ENCODE results near the gene MAN2A2. TPM values are rescaled to one million over a fixed set of nuclear protein-coding genes. Genes with fewer than 3 reads are reported as not detected.

Gene MAN2A2
- total RNA-seq, 4 donors from 2014 or later: 46.8 to 109 (median 86.4) TPM

DNA sequence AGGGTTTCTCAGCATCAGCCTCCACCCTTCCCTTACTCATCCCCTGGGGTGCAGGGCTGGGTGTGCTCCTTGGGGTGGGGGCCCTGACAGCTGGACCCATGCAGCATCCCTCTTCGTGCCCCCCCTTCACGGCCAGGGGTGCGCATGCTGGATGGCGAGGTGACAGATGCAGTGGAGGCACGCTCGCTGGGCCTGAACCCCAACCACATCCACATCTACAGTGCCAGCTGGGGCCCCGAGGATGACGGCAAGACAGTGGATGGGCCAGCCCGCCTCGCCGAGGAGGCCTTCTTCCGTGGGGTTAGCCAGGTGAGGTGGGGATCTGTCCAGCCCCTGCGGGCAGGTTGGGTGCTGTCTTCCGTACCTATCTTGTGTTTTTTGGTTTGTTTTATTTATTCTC lies 25.1 kb upstream of the MAN2A2 start:
- no peaks in the 10 kb centered on the region for H3K27me3 ChIP-seq
- in situ Hi-C loops (cut with MboI; ENCODE audit: low pct_ligation_motif_present in 1 of 4, low pct_unique_long_range_greater_than_20kb in 1 of 4, low sequenced_read_pairs in 3 of 4): loop anchor here in 2 of 4 donors (25.0 kb wide), 2 partner anchors 216 to 566 kb away; no protein-coding TSS in a partner anchor
- 93% methylated on average over 3 to 14 of the region's 14 CpGs for WGBS, 2 donors (ENCODE audit: low coverage in 1 of 2)

DNA sequence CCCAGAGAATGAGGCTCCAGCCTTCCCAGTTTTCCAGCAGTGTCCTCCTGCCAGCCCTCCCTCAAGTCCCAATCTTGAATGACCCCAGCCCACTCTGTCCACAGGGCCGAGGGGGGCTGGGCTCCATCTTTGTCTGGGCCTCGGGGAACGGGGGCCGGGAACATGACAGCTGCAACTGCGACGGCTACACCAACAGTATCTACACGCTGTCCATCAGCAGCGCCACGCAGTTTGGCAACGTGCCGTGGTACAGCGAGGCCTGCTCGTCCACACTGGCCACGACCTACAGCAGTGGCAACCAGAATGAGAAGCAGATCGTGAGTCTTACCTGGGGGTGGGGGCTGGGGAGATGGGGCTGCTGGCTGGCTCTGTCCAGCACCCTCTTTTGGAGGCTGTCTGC lies 24.4 kb upstream of the MAN2A2 start:
- TF ChIP-seq EP300 (IDR thresholded peaks at IDR 0.05; ENCODE audit: low read depth) (no peak), POLR2AphosphoS5 (IDR thresholded peaks at IDR 0.05) (no peak)
- TF ChIP-seq, protein P1, sequence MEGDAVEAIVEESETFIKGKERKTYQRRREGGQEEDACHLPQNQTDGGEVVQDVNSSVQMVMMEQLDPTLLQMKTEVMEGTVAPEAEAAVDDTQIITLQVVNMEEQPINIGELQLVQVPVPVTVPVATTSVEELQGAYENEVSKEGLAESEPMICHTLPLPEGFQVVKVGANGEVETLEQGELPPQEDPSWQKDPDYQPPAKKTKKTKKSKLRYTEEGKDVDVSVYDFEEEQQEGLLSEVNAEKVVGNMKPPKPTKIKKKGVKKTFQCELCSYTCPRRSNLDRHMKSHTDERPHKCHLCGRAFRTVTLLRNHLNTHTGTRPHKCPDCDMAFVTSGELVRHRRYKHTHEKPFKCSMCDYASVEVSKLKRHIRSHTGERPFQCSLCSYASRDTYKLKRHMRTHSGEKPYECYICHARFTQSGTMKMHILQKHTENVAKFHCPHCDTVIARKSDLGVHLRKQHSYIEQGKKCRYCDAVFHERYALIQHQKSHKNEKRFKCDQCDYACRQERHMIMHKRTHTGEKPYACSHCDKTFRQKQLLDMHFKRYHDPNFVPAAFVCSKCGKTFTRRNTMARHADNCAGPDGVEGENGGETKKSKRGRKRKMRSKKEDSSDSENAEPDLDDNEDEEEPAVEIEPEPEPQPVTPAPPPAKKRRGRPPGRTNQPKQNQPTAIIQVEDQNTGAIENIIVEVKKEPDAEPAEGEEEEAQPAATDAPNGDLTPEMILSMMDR (IDR thresholded peaks at IDR 0.05): no peak
- 95% methylated on average over 15 of the region's 15 CpGs; no CpG with 5 or more reads in 1 of the 2 donors for WGBS, 2 donors (ENCODE audit: low coverage in 1 of 2)
- peaks cover 0 to 38% (median 17%) of the 10 kb centered on the region in 4 donors for H3K36me3 ChIP-seq

More for the DNA sequence above, 25.1 kb upstream of the MAN2A2 start:
- no peaks in the 10 kb centered on the region for H3K9me3 ChIP-seq
- intact Hi-C loops (cut with DNase I; ENCODE audit: low total_unique reads): no loop called here
- peaks cover 0 to 38% (median 17%) of the 10 kb centered on the region in 4 donors for H3K36me3 ChIP-seq
- H3K4me3 ChIP-seq: no peak overlapping the region
- H3K4me1 ChIP-seq: peaks cover 14 to 16% (median 15%) of the 10 kb centered on the region in 4 donors
- no peak overlapping the region for H3K27ac ChIP-seq
- TF ChIP-seq EP300 (IDR thresholded peaks at IDR 0.05; ENCODE audit: low read depth): no peak
- no peak for DNase-seq

DNA sequence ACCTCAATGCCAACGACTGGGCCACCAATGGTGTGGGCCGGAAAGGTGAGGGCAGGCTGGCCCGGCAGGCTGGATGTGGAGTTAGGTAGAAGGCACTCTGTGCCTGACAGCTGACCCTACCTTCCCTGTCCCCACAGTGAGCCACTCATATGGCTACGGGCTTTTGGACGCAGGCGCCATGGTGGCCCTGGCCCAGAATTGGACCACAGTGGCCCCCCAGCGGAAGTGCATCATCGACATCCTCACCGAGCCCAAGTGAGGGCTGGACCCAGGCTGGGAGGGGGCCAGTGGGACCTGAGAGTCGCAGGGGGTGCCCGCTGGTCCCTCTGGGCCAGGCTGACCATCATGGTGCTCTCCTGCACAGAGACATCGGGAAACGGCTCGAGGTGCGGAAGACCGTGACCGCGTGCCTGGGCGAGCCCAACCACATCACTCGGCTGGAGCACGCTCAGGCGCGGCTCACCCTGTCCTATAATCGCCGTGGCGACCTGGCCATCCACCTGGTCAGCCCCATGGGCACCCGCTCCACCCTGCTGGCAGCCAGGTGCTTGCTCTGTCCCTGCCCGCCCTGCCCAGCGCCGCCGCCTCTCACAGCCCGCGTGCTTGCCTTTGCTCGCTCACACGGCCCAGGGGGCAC lies 23.3 kb upstream of the MAN2A2 start:
- Histone ChIP-seq H3K4me1 (peaks cover 3 to 20% (median 16%) of the 10 kb centered on the region in 4 donors), H3K27ac (no peak overlapping the region), H3K9me3 (no peaks in the 10 kb centered on the region), H3K4me3 (no peak overlapping the region), H3K36me3 (peaks cover 0 to 38% (median 17%) of the 10 kb centered on the region in 4 donors), H3K27me3 (no peaks in the 10 kb centered on the region)
- intact Hi-C loops (cut with DNase I; ENCODE audit: low total_unique reads) (loop anchor here (10.0 kb wide), 1 partner anchor 165 kb away; the partner anchor contains the start of gene BLM), in situ Hi-C loops (cut with MboI; ENCODE audit: low pct_ligation_motif_present in 1 of 4, low pct_unique_long_range_greater_than_20kb in 1 of 4, low sequenced_read_pairs in 3 of 4) (loop anchor here in 3 of 4 donors (10.0 to 25.0 kb wide), 3 partner anchors 218 to 568 kb away; no protein-coding TSS in a partner anchor)
- DNase-seq: no peak
- WGBS, 2 donors (ENCODE audit: low coverage in 1 of 2): 96% methylated on average over 35 of the region's 35 CpGs; no CpG with 5 or more reads in 1 of the 2 donors
- TF ChIP-seq EP300 (IDR thresholded peaks at IDR 0.05; ENCODE audit: low read depth) (no peak), POLR2AphosphoS5 (IDR thresholded peaks at IDR 0.05) (no peak), POLR2A (IDR thresholded peaks at IDR 0.05) (no peak)
- TF ChIP-seq, protein P1 (IDR thresholded peaks at IDR 0.05): no peak

More for the DNA sequence above, 24.4 kb upstream of the MAN2A2 start:
- peaks cover 8 to 16% (median 12%) of the 10 kb centered on the region in 4 donors for H3K4me1 ChIP-seq
- no peak overlapping the region for H3K4me3 ChIP-seq
- in situ Hi-C loops (cut with MboI; ENCODE audit: low pct_ligation_motif_present in 1 of 4, low pct_unique_long_range_greater_than_20kb in 1 of 4, low sequenced_read_pairs in 3 of 4) (loop anchor here in 2 of 4 donors (25.0 kb wide), 2 partner anchors 216 to 566 kb away; no protein-coding TSS in a partner anchor), intact Hi-C loops (cut with DNase I; ENCODE audit: low total_unique reads) (no loop called here)
- H3K9me3 ChIP-seq: no peaks in the 10 kb centered on the region
- H3K27me3 ChIP-seq: no peaks in the 10 kb centered on the region
- no peak for DNase-seq
- H3K27ac ChIP-seq: no peak overlapping the region

DNA sequence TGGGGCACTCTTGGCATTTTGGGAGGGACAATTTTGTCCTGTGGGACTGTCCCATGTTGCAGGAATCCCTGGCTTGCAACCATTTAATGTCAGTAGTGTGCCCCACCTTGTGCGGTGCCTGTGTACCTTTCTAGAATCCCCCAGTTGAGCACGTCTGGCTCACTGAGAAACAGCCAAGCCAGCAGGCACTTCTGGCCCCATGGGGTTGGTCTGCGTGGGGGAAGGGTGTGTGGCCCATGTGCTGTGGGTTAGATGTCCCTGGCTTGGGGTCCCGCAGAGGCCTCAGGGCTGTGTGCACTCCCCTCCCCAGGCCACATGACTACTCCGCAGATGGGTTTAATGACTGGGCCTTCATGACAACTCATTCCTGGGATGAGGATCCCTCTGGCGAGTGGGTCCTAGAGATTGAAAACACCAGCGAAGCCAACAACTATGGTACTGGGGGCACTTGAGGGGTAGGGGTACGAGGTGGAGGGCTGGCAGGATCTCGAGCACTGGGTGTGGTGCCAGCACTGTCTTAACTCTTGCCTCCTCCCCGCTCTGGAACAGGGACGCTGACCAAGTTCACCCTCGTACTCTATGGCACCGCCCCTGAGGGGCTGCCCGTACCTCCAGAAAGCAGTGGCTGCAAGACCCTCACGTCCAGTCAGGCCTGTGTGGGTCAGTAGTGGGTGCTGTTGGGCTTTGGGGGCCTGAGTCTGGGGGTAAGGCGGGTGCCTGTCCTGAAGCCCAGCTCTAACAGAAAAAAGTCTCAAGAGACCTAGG lies 22.5 kb upstream of the MAN2A2 start:
- WGBS, 2 donors (ENCODE audit: low coverage in 1 of 2): 86% methylated on average over 16 of the region's 16 CpGs; no CpG with 5 or more reads in 1 of the 2 donors
- no peak overlapping the region for H3K4me3 ChIP-seq
- in situ Hi-C loops (cut with MboI; ENCODE audit: low pct_ligation_motif_present in 1 of 4, low pct_unique_long_range_greater_than_20kb in 1 of 4, low sequenced_read_pairs in 3 of 4) (loop anchor here in 3 of 4 donors (10.0 to 25.0 kb wide), 3 partner anchors 218 to 568 kb away; no protein-coding TSS in a partner anchor), intact Hi-C loops (cut with DNase I; ENCODE audit: low total_unique reads) (loop anchor here (10.0 kb wide), 1 partner anchor 166 kb away; the partner anchor contains the start of gene BLM)
- no peak overlapping the region for H3K27ac ChIP-seq
- no peaks in the 10 kb centered on the region for H3K27me3 ChIP-seq
- TF ChIP-seq POLR2AphosphoS5 (IDR thresholded peaks at IDR 0.05) (no peak), EP300 (IDR thresholded peaks at IDR 0.05; ENCODE audit: low read depth) (no peak), POLR2A (IDR thresholded peaks at IDR 0.05) (no peak)
- TF ChIP-seq, protein P1 (IDR thresholded peaks at IDR 0.05): no peak
- DNase-seq: no peak
- H3K4me1 ChIP-seq: peaks cover 6 to 27% (median 19%) of the 10 kb centered on the region in 4 donors
- peaks cover 0 to 38% (median 17%) of the 10 kb centered on the region in 4 donors for H3K36me3 ChIP-seq
- H3K9me3 ChIP-seq: no peaks in the 10 kb centered on the region
